ENCODE results near the gene WWC2.
"Not testable (repeated sequence)": the region's sequence is repeated elsewhere in the genome, so short reads cannot be mapped to it uniquely, and the experiment has no call there.

The WWC2 gene

DNA sequence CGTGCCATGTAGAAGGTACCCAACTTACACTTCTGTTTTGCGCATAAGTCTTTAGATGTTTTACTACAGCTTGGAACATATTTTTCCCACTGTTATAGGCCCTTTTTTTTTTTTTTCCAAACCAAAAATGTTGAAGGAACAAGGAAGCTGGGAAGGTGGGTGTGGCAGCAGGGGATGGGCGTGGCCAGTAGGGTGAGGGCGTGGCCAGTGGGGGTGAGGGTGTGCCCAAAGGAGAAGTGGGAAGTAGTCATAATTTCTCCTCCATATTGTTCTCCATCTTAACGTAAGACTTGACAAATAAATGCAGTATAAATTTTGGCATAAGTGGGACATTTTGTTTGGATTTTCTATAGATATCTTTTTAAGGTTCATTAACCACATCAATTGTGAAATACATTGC lies 190.6 kb downstream of the WWC2 start:
- DNase-seq (ENCODE audit: low read depth in 1 of 2, low spot score in 1 of 2) = no peak

DNA sequence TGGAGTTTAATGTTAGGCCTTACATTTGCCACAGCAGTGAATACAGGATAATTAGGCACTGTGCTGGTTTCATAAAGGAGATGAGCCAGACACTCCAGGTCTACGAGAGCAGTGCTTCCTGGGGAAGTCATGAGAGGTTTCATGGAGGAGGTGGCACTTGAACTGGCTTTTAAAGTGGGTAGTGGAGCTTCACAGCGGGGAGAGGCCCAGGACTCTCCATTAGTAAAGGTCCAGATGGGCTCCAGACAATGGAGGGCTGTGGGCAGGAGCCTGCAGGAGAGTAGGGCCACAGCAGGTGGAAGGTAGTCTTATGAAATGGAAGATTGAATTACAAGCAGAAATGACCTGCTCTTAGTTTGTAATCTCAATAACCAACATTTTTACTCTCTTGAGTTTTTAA lies 192.0 kb downstream of the WWC2 start:
- DNase-seq (ENCODE audit: low read depth in 1 of 2, low spot score in 1 of 2) = no peak

DNA sequence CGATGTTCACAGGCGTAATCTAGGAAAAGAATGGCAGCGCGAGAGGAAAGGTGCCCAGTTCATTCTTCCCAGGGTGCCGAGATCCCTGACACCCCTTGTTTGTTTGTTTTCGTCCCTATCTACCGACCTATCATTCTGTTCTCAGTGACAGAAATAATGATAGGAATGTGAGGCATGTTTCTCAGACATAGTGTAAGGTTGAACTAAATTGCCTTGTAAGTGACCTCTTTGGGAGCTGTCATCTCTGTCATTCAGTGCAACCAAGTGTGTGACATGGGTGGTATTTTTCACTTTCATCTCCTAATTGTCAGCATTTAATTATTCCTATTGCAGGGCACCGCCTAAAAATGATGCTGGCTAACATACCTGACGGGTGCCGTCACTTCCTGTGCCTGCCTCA lies 196.7 kb downstream of the WWC2 start:
- no peak for DNase-seq (ENCODE audit: low read depth in 1 of 2, low spot score in 1 of 2)

DNA sequence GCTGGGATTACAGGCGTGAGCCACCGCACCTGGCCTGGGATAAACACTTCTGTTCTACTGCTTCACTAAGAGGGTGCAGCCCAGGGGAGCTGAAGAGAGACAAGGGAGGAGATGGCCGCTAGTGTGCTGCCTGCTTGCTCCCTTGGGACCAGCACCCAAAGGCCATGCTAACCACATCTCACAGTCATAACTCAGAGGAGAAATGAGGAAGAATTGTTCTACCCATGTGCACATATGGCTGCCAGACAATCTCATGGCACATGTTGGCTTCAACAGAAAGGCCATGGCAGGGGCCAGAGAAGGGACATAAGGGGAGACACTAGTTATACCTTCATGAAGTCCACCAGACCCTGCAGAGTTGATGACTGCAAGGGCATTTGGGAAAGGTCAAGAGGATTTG lies 198.6 kb downstream of the WWC2 start:
- no peak for DNase-seq (ENCODE audit: low read depth in 1 of 2, low spot score in 1 of 2)

DNA sequence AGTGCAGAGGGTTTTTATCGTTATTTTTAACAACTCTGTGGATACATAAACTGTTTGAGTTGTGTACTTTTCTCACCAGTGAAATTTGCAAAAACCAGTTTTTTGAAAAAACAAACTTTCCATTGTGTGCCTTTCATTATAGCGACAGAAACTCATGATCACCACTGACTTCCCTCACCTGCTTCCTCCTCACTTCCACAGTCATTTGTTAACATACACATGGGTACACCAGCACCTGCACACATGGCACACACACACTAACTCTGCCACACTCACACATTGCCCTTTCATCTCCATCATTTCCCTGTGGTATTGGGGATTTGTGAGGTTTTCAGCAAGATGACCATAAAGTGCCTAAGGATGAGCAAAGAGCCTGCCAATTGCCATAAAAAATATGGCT lies 200.4 kb downstream of the WWC2 start:
- no peak for DNase-seq (ENCODE audit: low read depth in 1 of 2, low spot score in 1 of 2)

DNA sequence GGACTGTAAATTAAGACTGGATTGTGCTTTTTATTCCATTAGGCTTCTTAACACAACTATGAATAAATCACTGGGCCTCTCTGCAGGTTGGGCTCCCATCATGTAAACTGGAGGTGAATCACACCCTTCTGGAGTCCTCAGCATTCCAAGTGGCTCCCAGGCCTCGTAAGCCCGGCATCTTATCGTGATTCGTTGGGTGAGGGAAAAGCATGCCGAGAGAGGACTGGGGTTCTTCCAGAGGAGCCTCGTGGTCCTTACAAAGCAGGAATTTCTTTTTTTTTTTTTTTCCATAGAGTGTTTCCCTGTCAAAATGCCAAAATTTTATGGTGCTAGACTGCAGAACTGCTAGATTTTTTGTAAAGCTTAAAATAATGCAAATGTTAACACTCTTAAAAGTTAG lies 201.0 kb downstream of the WWC2 start:
- DNase-seq (ENCODE audit: low read depth in 1 of 2, low spot score in 1 of 2) = no peak

DNA sequence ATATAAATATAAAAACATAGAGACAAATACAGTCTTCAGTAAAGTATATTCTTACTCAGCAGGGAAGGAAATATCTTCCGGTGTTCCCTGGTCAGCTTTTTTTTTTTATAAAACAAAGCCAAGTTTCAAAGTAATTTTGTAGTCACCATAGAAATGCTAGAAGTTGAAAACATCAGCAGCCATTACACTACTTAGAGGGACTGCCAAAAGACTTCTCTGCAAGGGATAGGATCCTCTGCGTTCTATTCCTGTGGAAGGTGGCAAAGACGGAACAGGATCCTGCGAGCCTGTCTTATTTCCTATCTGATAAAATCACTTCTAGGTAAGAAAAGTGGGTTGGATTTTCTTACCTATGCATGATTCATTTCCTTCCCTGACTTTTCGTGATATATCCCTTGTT lies 201.6 kb downstream of the WWC2 start:
- no peak for DNase-seq (ENCODE audit: low read depth in 1 of 2, low spot score in 1 of 2)

DNA sequence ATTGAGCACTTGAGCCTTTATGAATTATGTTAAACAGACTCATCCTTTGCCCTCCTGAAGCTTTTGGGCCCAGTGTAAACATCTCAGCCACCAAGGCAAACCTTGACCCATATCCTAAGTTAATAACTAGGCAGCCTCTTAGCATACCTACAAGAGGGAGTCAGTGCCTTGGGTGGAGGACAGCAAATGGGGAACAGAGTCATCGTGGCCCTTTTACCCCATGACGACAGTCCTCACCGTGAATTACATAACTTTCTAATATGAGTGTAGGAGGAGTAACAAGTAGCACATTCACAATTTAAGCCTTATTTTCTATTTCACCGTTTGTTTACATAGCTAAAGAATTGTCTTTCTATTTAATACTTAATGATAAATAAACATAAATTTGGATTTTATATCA lies 204.2 kb downstream of the WWC2 start:
- DNase-seq (ENCODE audit: low read depth in 1 of 2, low spot score in 1 of 2) = no peak

DNA sequence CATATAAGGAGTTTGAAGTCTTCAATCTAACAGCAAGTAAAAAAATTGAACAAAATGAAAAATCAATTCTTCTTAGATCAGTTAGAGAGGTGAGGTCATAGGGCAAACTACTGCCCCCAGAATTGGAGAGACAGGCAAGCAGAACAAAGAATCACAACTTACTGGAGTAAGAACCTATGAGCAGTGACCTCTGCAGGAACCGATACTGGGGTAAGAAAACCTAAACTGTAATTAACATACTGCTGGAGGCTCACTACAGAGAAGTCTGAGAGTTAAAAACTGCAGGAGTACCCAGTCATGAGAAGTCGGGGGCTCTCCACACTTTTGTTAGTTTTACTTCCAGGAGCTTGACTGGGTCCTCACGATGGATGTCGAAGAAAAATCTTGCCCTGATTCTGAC lies 205.0 kb downstream of the WWC2 start:
- DNase-seq (ENCODE audit: low read depth in 1 of 2, low spot score in 1 of 2) = no peak

DNA sequence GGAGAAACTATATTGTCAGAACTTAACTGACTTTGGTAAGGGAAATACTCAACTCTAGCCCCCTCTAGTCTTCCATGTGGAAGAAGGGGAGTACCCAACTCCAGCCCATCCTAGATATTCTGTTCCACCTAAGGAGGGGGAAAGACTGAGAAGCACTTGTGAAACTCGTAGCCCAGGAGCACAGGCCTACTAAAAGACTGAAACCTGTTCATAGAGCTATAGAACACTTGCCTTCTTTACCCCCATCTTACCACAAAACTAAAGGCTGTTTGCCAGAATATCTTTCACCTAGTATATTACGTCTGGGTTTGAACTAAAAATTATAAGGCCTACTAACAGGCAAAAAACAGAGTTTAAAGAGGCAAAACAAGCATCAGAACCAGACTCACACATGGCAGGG lies 205.5 kb downstream of the WWC2 start:
- DNase-seq (ENCODE audit: low read depth in 1 of 2, low spot score in 1 of 2) = no peak

DNA sequence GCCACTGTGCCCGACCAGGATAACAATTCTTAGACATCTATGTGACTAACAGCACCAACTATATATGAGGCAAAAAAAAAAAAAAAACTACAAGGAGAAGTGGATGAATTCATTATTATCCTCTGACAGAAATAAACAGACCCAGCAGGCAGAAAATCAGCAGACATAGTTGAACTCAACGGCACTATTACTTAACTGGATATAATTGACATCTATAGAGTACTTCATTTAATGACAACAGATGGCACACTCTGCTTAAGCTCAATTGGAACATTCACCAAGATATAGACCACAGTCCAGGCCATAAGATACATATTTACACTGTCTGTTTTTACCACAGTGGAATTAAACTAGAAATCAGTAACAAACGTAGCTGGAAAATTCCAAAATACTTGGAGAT lies 207.8 kb downstream of the WWC2 start:
- DNase-seq (ENCODE audit: low read depth in 1 of 2, low spot score in 1 of 2) = no peak

DNA sequence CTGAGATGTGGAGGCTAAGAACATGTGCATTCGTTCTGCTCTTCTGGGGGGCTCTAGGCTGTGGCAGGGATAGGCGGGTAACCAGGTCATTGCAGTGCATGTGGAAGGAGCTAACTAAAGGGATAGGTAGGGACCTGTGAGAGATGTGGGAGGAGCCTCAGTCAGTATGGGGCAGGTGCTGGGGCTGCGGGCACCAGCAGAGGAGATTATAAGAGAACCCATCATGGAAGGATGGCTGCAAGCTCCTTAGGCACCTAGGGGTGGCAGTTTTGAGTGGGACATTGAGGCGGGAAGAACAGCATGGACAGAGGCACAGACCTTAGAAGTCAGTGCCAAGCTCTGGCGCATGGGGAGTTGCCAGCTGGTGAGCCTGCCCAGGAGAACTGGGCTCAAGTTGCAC lies 213.8 kb downstream of the WWC2 start:
- no peak for DNase-seq (ENCODE audit: low read depth in 1 of 2, low spot score in 1 of 2)

DNA sequence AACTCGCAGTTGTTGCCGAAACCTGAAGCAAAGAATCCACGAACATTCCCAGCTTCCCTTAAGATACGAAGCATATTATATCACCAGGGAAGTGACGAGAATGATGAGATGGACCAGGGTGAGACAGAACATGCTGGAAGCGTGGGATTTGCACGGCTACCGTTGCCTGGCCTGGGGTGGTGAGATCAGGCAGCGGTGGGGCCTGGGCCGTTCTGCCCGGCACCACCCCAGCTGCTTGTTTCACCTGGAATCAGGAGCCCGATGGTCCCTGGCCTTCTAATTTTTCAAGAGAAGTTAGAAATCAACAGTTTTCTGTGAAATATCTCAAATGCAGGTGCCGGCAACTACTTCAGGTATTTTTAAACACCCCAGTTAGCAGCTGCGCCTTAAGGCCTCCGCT lies 215.3 kb downstream of the WWC2 start:
- DNase-seq (ENCODE audit: low read depth in 1 of 2, low spot score in 1 of 2) = no peak

DNA sequence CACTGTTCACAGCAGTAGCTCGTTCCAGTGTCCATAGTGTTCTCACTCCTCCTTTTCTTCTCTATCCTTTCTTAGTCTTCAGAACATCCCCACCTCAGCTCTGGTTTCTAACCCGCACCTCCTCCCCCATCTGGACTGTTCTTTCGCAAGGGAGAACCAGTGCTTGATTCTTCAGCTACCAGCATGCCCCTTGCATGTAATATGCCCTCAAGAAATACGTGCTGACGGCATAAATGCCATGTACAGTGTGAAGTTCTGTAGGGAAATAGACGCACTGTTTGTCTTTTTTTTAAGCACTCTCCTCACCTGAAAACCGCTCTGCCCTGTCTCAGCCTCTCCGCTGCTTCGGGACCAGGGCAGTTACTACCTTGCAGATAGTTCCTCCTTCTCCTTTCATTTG lies 215.7 kb downstream of the WWC2 start:
- no peak for DNase-seq (ENCODE audit: low read depth in 1 of 2, low spot score in 1 of 2)

DNA sequence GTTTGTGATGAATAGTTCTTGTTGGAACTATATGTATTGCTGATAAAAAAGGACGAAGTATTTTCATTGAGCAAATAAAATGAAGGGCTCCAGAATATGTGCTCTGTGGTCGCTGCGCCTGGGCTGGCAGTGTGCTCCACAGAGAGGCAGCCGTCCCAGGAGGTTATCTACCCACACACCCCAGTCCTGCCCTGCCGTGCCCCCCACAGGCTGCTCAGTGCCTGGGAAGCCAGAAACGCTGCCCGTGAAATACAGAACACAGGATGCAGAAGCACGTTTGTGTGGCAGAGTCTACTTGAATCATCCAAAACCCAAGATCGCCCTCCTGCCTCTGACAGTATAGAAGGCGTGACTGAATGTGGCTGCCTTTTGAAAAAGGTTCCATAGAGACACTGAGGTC lies 219.6 kb downstream of the WWC2 start:
- DNase-seq (ENCODE audit: low read depth in 1 of 2, low spot score in 1 of 2) = no peak

DNA sequence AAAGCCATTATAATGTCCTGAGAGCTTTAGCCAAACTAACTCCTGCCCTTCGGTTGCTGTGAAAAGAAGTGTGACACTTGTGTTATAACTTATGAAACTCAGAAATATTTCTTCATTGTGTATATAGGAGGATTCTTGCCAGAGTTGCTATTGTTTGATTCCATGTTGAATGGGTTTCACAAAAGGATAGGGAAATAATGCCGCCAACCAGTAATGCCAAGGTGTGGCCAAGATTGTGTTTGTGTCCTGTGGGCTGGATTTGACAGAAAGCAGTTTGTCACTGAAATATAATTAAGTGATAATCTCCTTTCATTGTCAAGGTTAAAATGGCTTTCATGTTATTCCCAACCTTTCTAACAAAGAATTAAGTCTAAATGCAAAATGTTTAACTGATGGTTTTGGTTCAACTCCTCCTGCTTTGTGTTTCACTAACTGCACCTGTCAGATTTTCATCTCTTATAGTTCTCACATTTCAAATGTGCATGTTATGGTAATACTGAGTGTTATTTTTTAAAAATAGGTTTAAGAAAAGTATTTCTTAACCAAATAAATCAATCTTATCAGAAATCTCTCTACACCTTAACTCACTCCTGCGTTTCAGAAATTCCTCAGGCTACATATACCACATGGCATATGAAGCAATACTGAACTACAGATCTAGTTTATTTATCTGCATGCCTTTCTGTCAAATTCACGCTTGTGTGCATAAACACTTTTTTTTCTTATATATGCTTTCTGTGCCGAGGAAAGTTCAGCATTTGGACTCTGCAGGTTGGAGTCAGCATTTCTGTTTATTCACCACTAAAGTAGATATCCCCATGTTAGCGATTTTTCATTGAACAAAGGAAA lies 221.4 kb downstream of the WWC2 start, which contains the start of gene CLDN22:
CLDN22 (minus strand) TSS at position 66 of the 849 bp plus-strand sequence; CDS start at position 8, 58 bp downstream.
- no peak for DNase-seq (ENCODE audit: low read depth in 1 of 2, low spot score in 1 of 2)

DNA sequence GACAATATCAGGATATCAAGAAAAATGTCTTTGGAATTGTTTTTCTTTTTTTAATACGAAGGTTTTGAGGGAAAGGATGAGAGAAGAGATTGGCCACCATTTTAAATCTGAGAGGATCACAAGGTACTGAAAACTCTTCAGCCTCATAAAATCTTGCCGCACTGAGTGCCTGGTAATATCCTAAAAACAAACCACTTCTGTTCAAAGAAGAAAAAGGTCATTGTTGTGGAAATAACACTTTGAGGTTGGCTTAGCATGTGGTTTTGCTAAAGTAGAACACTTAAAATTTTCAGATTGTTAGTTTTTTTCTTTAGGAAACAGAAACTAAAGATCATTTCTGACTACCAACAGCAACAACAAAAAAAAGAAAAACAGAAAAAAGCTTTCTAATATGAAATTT lies 222.0 kb downstream of the WWC2 start:
- DNase-seq (ENCODE audit: low read depth in 1 of 2, low spot score in 1 of 2) = no peak

DNA sequence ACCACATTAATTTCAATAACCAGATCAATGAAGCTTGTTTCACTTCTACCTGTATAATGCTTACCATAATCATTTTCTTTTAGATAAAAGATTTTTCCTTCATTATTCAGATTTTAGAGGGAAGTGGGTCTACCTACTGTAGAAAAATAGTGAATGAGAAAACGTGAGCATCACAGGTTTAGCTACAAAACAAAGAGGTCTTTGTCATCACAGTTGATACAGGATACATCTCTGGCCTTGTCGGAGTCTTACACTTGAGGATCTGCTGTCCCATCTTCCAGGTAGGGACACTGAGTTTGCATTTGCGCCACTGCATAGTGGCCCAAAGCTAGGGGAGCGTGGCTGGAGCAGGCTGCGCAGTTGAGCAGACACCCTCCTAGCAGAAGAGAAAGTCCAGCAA lies 222.5 kb downstream of the WWC2 start:
- DNase-seq (ENCODE audit: low read depth in 1 of 2, low spot score in 1 of 2) = no peak

DNA sequence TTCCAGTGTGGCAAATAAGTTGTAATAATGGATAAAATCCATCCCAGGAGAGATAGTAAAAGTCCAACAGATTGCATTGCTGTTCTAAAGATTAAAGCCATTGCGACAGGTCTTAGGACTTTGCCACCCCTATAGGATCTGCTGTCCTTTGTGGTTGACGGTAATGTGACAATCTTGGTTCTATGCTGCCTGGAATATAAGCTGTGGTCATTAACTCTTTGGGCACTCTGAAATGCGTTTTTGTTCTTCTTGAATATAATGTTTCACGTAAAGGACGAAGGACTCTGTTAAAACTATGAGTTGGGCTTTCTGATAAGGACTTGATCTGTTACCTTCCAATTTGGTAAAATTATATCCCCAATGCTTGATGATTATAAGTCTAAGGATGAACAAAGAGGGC lies 223.3 kb downstream of the WWC2 start, which contains the start of gene CLDN24:
CLDN24 (minus strand) TSS at position 101 of the 400 bp plus-strand sequence; CDS start at position 101, 0 bp downstream.
- no peak for DNase-seq (ENCODE audit: low read depth in 1 of 2, low spot score in 1 of 2)

DNA sequence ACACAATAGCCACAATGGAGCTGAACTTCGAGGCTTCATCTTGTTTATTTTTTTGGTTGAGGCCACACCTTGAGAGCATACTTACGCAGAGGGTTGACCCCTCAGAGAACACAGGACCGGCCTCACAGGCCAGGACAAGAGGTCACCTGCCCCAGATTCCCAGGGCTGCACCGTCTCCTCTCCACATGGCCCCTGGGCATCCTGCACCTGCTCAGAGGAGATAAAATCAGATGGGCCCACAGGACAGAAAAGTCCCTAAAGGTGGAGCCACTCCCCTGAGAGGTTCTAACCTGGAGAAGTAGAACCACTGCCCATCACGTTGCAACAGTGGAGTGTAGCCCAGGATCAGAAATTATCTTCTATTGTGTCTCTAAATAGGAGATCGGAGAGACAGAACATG lies 224.2 kb downstream of the WWC2 start:
- DNase-seq (ENCODE audit: low read depth in 1 of 2, low spot score in 1 of 2) = no peak

DNA sequence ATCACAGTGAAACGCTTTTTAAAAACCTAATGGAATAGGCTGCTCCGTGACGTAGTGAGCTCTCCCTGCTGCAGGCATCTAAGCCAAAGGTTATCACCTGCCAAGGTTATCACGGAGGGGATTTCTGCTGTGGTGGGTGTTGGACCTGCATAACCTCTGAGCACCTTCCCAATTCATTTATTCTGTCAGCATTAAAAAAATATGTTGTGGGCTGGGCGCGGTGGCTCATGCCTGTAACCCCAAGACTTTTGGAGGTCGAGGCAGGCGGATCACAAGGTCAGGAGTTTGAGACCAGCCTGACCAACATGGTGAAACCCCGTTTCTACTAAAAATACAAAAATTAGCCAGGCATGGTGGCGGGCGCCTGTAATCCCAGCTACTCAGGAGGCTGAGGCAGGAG lies 225.0 kb downstream of the WWC2 start:
- DNase-seq (ENCODE audit: low read depth in 1 of 2, low spot score in 1 of 2) = not testable (repeated sequence)

DNA sequence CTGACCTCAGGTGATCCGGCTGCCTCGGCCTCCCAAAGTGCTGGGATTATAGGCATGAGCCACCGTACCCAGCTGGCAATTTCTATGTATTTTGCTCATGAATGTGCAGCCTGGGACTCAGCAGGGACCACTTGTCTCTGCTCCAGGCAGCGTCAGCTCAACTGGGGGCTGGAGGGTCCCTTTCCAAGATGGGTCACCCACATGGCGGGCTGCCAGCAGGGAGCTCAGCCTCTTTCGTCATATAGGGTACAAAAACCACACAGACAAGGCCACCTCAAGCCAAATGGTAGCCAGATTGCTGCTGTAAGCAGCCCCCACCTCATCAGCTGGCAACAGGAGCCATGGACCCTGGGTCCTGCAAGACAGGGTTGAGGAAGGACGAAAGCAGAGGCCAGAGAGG lies 225.6 kb downstream of the WWC2 start:
- no peak for DNase-seq (ENCODE audit: low read depth in 1 of 2, low spot score in 1 of 2)

DNA sequence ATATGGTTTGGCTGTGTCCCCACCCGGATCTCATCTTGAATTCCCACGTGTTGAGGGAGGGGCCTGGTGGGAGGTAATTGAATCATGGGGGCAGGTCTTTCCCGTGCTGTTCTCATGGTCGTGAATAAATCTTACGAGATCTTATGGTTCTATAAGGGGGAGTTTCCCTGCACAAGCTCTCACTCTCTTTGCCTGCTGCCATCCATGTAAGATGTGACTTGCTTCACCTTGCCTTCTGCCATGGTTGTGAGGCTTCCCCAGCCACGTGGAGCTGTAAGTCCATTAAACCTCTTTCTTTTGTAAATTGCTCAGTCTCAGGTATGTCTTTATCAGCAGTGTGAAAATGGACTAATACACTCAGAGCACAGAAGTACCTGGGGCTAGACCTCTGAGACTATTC lies 227.3 kb downstream of the WWC2 start:
- DNase-seq (ENCODE audit: low read depth in 1 of 2, low spot score in 1 of 2) = not testable (repeated sequence)

Measured in stimulated activated CD4-positive, alpha-beta T cell treated with anti-CD3 and anti-CD28 coated beads, Interleukin-15, amount 100 ng/mL, for 1 hour (primary cell).